ENCODE measurements around the gene AAMDC.

GRCh38 chr11:77828926-77829325 is 8.0 kb downstream of the AAMDC start:
- TF ChIP-seq CTCF (conservative IDR thresholded peaks at IDR 0.05 in 1 of 2, IDR thresholded peaks at IDR 0.05 in 1 of 2; ENCODE audit: low read depth in 1 of 2, low read length in 2 of 2) (no peak), EZH2 (IDR thresholded peaks at IDR 0.05; ENCODE audit: low read length, missing control alignments) (no peak)

All from fibroblast of lung (primary cell).